Measurements from ENCODE around the gene ITGAD.

Gene ITGAD

GRCh38 chr16:31351942-31352325 lies 41.2 kb upstream of the ITGAD start:
- TF ChIP-seq, protein P1, sequence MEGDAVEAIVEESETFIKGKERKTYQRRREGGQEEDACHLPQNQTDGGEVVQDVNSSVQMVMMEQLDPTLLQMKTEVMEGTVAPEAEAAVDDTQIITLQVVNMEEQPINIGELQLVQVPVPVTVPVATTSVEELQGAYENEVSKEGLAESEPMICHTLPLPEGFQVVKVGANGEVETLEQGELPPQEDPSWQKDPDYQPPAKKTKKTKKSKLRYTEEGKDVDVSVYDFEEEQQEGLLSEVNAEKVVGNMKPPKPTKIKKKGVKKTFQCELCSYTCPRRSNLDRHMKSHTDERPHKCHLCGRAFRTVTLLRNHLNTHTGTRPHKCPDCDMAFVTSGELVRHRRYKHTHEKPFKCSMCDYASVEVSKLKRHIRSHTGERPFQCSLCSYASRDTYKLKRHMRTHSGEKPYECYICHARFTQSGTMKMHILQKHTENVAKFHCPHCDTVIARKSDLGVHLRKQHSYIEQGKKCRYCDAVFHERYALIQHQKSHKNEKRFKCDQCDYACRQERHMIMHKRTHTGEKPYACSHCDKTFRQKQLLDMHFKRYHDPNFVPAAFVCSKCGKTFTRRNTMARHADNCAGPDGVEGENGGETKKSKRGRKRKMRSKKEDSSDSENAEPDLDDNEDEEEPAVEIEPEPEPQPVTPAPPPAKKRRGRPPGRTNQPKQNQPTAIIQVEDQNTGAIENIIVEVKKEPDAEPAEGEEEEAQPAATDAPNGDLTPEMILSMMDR (IDR thresholded peaks at IDR 0.05; ENCODE audit: low read length, missing control alignments) = no peak
- H3K4me3 ChIP-seq (replicated peaks; ENCODE audit: low read depth, low read length) = no peak overlapping the region
- no peak for DNase-seq (ENCODE audit: low read depth)

DNA sequence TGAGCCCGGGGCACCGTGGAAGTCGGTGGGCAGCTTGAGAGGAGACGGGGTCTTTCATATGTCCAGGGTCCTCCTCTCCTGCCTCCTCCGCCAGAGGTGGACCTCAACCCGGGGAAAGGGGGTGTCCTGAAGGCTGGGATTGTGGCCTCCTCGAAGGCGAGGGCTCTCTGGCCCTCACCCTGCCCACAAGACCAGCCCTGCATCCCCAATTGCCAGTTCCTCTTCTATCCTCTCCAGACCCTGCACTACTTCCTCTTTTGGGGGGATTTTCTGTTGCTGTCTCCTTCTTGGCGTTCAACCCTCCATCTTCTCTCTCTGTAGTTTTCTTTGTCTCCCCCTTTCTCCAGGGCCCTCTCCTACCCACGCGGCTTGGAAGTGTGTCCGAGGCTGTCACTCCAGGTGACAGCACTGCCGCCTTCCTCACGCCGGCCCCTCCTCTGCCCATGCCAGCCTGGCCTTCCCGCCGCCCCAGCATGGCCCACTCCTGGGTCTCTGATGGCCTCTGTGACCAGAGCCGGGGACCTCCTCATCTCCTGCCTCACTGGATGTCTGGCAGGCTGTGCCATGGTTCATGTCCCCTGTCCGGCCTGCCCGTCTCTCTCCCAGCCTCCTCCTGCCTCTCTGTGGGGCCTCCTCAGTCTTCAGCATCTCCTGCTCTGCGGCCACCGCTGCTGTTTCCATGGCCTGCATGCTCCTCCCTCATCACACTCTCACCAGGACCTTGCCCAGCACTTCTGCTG lies 40.6 kb upstream of the ITGAD start:
- TF ChIP-seq, protein P1 (IDR thresholded peaks at IDR 0.05; ENCODE audit: low read length, missing control alignments) = no peak
- no peak for DNase-seq (ENCODE audit: low read depth)
- H3K4me3 ChIP-seq (replicated peaks; ENCODE audit: low read depth, low read length) = no peak overlapping the region

- DNase-seq (ENCODE audit: low read depth) = peak; percentile 44
- no peak within 1 kb of the TSS for H3K4me3 ChIP-seq (replicated peaks; ENCODE audit: low read depth, low read length)
Observed at GRCh38 chr16:31354394-31355291, 38.5 kb upstream of the ITGAD start, which contains the start of gene ITGAX. TSS of gene ITGAX (plus strand) at chr16:31355176. CDS start at chr16:31355255, 79 bp downstream.

DNA sequence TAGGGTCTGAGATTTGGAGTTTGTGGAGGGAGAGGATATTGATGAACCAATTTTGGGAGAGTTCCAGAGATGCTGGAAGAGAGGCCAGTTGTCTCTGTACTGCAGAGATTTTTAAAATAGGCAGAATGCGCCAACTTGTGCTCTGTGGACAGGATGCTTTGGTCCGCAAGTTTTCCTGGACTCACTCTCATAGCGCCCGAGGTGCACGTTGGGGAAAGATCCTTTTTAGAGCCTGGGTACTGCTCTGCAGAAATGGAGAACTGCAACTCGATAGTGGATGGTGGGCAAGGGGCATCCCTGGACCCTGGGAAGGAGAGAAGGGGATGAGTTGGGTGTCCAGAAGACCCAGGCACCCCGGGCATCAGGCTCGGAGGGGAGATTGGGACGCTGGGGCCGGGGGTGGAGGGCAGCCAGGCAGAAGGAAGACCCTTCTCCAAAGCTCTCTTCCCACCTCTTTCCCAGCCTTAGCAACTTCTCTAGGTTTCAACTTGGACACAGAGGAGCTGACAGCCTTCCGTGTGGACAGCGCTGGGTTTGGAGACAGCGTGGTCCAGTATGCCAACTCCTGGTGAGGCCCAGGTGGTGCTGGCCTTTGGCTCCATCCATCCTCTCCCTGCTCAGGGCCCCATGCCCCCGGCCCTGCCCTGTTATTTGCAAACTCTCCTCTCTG lies 37.6 kb upstream of the ITGAD start:
- TF ChIP-seq, protein P1 (IDR thresholded peaks at IDR 0.05; ENCODE audit: low read length, missing control alignments) = no peak
- DNase-seq (ENCODE audit: low read depth) = no peak
- H3K4me3 ChIP-seq (replicated peaks; ENCODE audit: low read depth, low read length) = no peak overlapping the region

More at GRCh38 chr16:31354394-31355291, 38.5 kb upstream of the ITGAD start, which contains the start of gene ITGAX:
- TF ChIP-seq, protein P1 (IDR thresholded peaks at IDR 0.05; ENCODE audit: low read length, missing control alignments) = no peak

- TF ChIP-seq, protein P1 (IDR thresholded peaks at IDR 0.05; ENCODE audit: low read length, missing control alignments) = no peak
- no peak for DNase-seq (ENCODE audit: low read depth)
- H3K4me3 ChIP-seq (replicated peaks; ENCODE audit: low read depth, low read length) = no peak overlapping the region
Observed at GRCh38 chr16:31356566-31357323, 36.4 kb upstream of the ITGAD start.

Measured in fibroblast of pulmonary artery (primary cell).